ENCODE data around the gene TMEM235.

The TMEM235 gene

GRCh38 chr17:78240012-78240655 lies 8.7 kb downstream of the TMEM235 start:
- peaks cover 4% of the 10 kb centered on the region; the same call in 1 of the 2 replicates for H3K4me1 ChIP-seq (ENCODE audit: control insufficient read depth, insufficient read depth, low read length)
- H3K9ac ChIP-seq (ENCODE audit: low read length), result no peak overlapping the region

GRCh38 chr17:78240839-78241238 lies 9.4 kb downstream of the TMEM235 start:
- Histone ChIP-seq H3K27ac (ENCODE audit: low read depth, low read length) (no peak overlapping the region), H3K4me1 (ENCODE audit: control insufficient read depth, insufficient read depth, low read length) (peaks cover 4% of the 10 kb centered on the region; the same call in 1 of the 2 replicates), H3K9me3 (ENCODE audit: control insufficient read depth, insufficient read depth, low read depth, low read length) (no peaks in the 10 kb centered on the region), H3K4me3 (ENCODE audit: low read depth, low read length) (no peak overlapping the region), H3K36me3 (ENCODE audit: control insufficient read depth, insufficient read depth, low read length) (no peaks in the 10 kb centered on the region), H3K9ac (ENCODE audit: low read length) (no peak overlapping the region), H3K27me3 (ENCODE audit: control insufficient read depth, insufficient read depth, low read length) (no peaks in the 10 kb centered on the region)

More at GRCh38 chr17:78240012-78240655, 8.7 kb downstream of the TMEM235 start:
- H3K9me3 ChIP-seq (ENCODE audit: control insufficient read depth, insufficient read depth, low read depth, low read length), result no peaks in the 10 kb centered on the region
- H3K4me3 ChIP-seq (ENCODE audit: low read depth, low read length), result no peak overlapping the region
- H3K27ac ChIP-seq (ENCODE audit: low read depth, low read length), result no peak overlapping the region
- H3K36me3 ChIP-seq (ENCODE audit: control insufficient read depth, insufficient read depth, low read length), result no peaks in the 10 kb centered on the region
- no peaks in the 10 kb centered on the region for H3K27me3 ChIP-seq (ENCODE audit: control insufficient read depth, insufficient read depth, low read length)

- Histone ChIP-seq H3K4me3 (ENCODE audit: low read depth, low read length) (no peak overlapping the region), H3K36me3 (ENCODE audit: control insufficient read depth, insufficient read depth, low read length) (no peaks in the 10 kb centered on the region), H3K27ac (ENCODE audit: low read depth, low read length) (no peak overlapping the region), H3K27me3 (ENCODE audit: control insufficient read depth, insufficient read depth, low read length) (no peaks in the 10 kb centered on the region), H3K9ac (ENCODE audit: low read length) (no peak overlapping the region), H3K4me1 (ENCODE audit: control insufficient read depth, insufficient read depth, low read length) (peaks cover 4% of the 10 kb centered on the region; the same call in 1 of the 2 replicates), H3K9me3 (ENCODE audit: control insufficient read depth, insufficient read depth, low read depth, low read length) (no peaks in the 10 kb centered on the region)
Observed at GRCh38 chr17:78241277-78242023, 10.0 kb downstream of the TMEM235 start.

- H3K4me1 ChIP-seq (ENCODE audit: control insufficient read depth, insufficient read depth, low read length), result peaks cover 4% of the 10 kb centered on the region; the same call in 1 of the 2 replicates
- no peak overlapping the region for H3K27ac ChIP-seq (ENCODE audit: low read depth, low read length)
- no peaks in the 10 kb centered on the region for H3K27me3 ChIP-seq (ENCODE audit: control insufficient read depth, insufficient read depth, low read length)
- no peak overlapping the region for H3K4me3 ChIP-seq (ENCODE audit: low read depth, low read length)
- no peaks in the 10 kb centered on the region for H3K9me3 ChIP-seq (ENCODE audit: control insufficient read depth, insufficient read depth, low read depth, low read length)
- no peaks in the 10 kb centered on the region for H3K36me3 ChIP-seq (ENCODE audit: control insufficient read depth, insufficient read depth, low read length)
- H3K9ac ChIP-seq (ENCODE audit: low read length), result no peak overlapping the region
Observed at GRCh38 chr17:78242024-78242742, 10.8 kb downstream of the TMEM235 start.

- Histone ChIP-seq H3K36me3 (ENCODE audit: control insufficient read depth, insufficient read depth, low read length) (no peaks in the 10 kb centered on the region), H3K9ac (ENCODE audit: low read length) (no peak overlapping the region), H3K4me1 (ENCODE audit: control insufficient read depth, insufficient read depth, low read length) (peaks cover 21% of the 10 kb centered on the region), H3K27ac (ENCODE audit: low read depth, low read length) (no peak overlapping the region), H3K27me3 (ENCODE audit: control insufficient read depth, insufficient read depth, low read length) (no peaks in the 10 kb centered on the region), H3K9me3 (ENCODE audit: control insufficient read depth, insufficient read depth, low read depth, low read length) (no peaks in the 10 kb centered on the region), H3K4me3 (ENCODE audit: low read depth, low read length) (no peak overlapping the region)
Observed at GRCh38 chr17:78247304-78247703, 15.9 kb downstream of the TMEM235 start.

GRCh38 chr17:78248051-78248914 lies 16.9 kb downstream of the TMEM235 start:
- no peak overlapping the region for H3K27ac ChIP-seq (ENCODE audit: low read depth, low read length)
- peaks cover 26% of the 10 kb centered on the region for H3K4me1 ChIP-seq (ENCODE audit: control insufficient read depth, insufficient read depth, low read length)
- H3K36me3 ChIP-seq (ENCODE audit: control insufficient read depth, insufficient read depth, low read length), result no peaks in the 10 kb centered on the region
- H3K9me3 ChIP-seq (ENCODE audit: control insufficient read depth, insufficient read depth, low read depth, low read length), result no peaks in the 10 kb centered on the region
- H3K27me3 ChIP-seq (ENCODE audit: control insufficient read depth, insufficient read depth, low read length), result no peaks in the 10 kb centered on the region
- no peak overlapping the region for H3K4me3 ChIP-seq (ENCODE audit: low read depth, low read length)
- no peak overlapping the region for H3K9ac ChIP-seq (ENCODE audit: low read length)

- Histone ChIP-seq H3K4me3 (ENCODE audit: low read depth, low read length) (no peak overlapping the region), H3K27me3 (ENCODE audit: control insufficient read depth, insufficient read depth, low read length) (no peaks in the 10 kb centered on the region), H3K27ac (ENCODE audit: low read depth, low read length) (no peak overlapping the region), H3K9ac (ENCODE audit: low read length) (no peak overlapping the region), H3K4me1 (ENCODE audit: control insufficient read depth, insufficient read depth, low read length) (peaks cover 31% of the 10 kb centered on the region), H3K9me3 (ENCODE audit: control insufficient read depth, insufficient read depth, low read depth, low read length) (no peaks in the 10 kb centered on the region), H3K36me3 (ENCODE audit: control insufficient read depth, insufficient read depth, low read length) (no peaks in the 10 kb centered on the region)
Observed at GRCh38 chr17:78249074-78249817, 17.8 kb downstream of the TMEM235 start.

- Histone ChIP-seq H3K9ac (ENCODE audit: low read length) (no peak overlapping the region), H3K36me3 (ENCODE audit: control insufficient read depth, insufficient read depth, low read length) (no peaks in the 10 kb centered on the region)
Observed at GRCh38 chr17:78249818-78250806, 18.7 kb downstream of the TMEM235 start.

GRCh38 chr17:78250891-78251772 lies 19.7 kb downstream of the TMEM235 start:
- H3K27ac ChIP-seq (ENCODE audit: low read depth, low read length), result no peak overlapping the region
- H3K9ac ChIP-seq (ENCODE audit: low read length), result no peak overlapping the region
- peaks cover 36% of the 10 kb centered on the region for H3K4me1 ChIP-seq (ENCODE audit: control insufficient read depth, insufficient read depth, low read length)

More at GRCh38 chr17:78249818-78250806, 18.7 kb downstream of the TMEM235 start:
- H3K27me3 ChIP-seq (ENCODE audit: control insufficient read depth, insufficient read depth, low read length), result no peaks in the 10 kb centered on the region
- H3K4me1 ChIP-seq (ENCODE audit: control insufficient read depth, insufficient read depth, low read length), result peaks cover 31% of the 10 kb centered on the region
- peak overlapping the region; percentile 22; the same call in 1 of the 2 replicates for H3K4me3 ChIP-seq (ENCODE audit: low read depth, low read length)
- H3K9me3 ChIP-seq (ENCODE audit: control insufficient read depth, insufficient read depth, low read depth, low read length), result no peaks in the 10 kb centered on the region
- H3K27ac ChIP-seq (ENCODE audit: low read depth, low read length), result no peak overlapping the region

More at GRCh38 chr17:78250891-78251772, 19.7 kb downstream of the TMEM235 start:
- Histone ChIP-seq H3K9me3 (ENCODE audit: control insufficient read depth, insufficient read depth, low read depth, low read length) (no peaks in the 10 kb centered on the region), H3K4me3 (ENCODE audit: low read depth, low read length) (peak overlapping the region; percentile 22; the same call in 1 of the 2 replicates), H3K27me3 (ENCODE audit: control insufficient read depth, insufficient read depth, low read length) (no peaks in the 10 kb centered on the region), H3K36me3 (ENCODE audit: control insufficient read depth, insufficient read depth, low read length) (no peaks in the 10 kb centered on the region)
